ENCODE results near the gene EPAS1.

- no peak for TF ChIP-seq CTCF (conservative IDR thresholded peaks at IDR 0.05)
- TF ChIP-seq ZFX (IDR thresholded peaks at IDR 0.05), result no peak
Observed at GRCh38 chr2:46376586-46376985, 79.4 kb downstream of the EPAS1 start.
